Panc1 (cell line): ENCODE data around the gene RPP25L.

Source experiments
- POLR2AphosphoS5 ChIP-seq: IDR thresholded peaks from 2 replicates; pipeline ENCODE4 v1.6.1; 2012; ENCODE audit warnings: mild to moderate bottlenecking, low read depth, low read length, moderate library complexity
- SIN3A ChIP-seq: IDR thresholded peaks from 2 replicates; pipeline ENCODE4 v1.6.1; 2012; ENCODE audit warnings: low read depth, mild to moderate bottlenecking, low read length, moderate library complexity, borderline replicate concordance; ENCODE audit not compliant: insufficient read depth
- TF ChIP-seq, protein P1 (sequence below): fragments of 450-650 bp; IDR thresholded peaks from 2 replicates; pipeline ENCODE4 v1.5.1; 2017; ENCODE audit warnings: mild to moderate bottlenecking

DNA sequence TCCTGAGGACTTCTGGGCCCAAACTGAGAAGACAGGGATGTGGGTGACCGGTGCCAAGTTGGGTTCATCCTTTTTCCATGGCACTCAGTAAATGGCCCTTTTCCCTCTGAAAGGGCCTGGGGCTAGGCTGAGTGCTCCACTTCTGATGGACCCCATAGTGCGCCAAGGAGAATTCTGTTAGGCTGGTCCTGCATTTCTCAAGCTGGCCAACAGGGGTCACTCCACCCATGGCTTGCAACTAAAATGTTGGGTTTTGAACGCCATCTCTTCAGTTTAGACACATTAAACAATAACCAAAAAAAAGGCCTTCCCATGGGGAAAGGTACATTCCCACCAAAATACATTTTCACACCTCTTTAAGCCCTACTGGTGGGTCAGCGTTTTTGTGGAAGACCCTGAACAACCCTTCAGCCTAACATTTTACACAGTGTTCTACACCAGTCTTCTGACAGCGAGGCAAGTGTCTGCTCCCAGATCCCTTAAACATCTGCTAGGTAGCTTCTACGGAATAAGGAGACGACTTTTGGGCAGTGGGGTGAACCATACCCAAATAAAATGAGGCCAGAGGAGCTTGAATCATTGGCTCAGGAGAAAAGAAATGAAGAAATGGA is 49.7 kb downstream of the RPP25L start:
- TF ChIP-seq, protein P1, sequence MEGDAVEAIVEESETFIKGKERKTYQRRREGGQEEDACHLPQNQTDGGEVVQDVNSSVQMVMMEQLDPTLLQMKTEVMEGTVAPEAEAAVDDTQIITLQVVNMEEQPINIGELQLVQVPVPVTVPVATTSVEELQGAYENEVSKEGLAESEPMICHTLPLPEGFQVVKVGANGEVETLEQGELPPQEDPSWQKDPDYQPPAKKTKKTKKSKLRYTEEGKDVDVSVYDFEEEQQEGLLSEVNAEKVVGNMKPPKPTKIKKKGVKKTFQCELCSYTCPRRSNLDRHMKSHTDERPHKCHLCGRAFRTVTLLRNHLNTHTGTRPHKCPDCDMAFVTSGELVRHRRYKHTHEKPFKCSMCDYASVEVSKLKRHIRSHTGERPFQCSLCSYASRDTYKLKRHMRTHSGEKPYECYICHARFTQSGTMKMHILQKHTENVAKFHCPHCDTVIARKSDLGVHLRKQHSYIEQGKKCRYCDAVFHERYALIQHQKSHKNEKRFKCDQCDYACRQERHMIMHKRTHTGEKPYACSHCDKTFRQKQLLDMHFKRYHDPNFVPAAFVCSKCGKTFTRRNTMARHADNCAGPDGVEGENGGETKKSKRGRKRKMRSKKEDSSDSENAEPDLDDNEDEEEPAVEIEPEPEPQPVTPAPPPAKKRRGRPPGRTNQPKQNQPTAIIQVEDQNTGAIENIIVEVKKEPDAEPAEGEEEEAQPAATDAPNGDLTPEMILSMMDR: no peak
- no peak for TF ChIP-seq POLR2AphosphoS5
- no peak for TF ChIP-seq SIN3A
